GM04503 (cell line): Measurements from ENCODE around the gene IQCM.
A peak's percentile ranks its signal among the peaks of the same experiment; 100 is the strongest.

ENCODE experiments used
- DNase-seq: peaks from one replicate; pipeline ENCODE4 v3.0.0-alpha.2; 2012; ENCODE audit warnings: low read depth

The IQCM gene

DNA sequence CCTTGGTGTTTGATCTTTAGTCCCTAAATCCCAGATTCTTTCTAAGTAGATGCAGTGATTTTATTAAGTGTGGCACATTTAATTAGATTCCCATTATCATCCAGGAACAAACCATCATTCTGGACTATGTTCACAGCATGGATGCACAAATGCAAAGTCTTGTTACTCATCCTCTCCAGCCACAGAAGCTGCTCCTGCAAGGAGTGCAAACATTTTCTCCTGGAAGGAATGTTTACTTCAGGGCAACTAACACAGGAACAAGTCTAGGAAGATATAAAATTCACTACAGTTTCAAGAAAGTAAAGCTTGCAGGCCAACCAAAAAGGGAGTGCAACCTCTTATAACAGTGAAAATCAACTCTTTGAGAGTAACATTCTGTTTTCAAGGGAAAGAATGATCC is 106.0 kb downstream of the IQCM start:
- DNase-seq = no peak

DNA sequence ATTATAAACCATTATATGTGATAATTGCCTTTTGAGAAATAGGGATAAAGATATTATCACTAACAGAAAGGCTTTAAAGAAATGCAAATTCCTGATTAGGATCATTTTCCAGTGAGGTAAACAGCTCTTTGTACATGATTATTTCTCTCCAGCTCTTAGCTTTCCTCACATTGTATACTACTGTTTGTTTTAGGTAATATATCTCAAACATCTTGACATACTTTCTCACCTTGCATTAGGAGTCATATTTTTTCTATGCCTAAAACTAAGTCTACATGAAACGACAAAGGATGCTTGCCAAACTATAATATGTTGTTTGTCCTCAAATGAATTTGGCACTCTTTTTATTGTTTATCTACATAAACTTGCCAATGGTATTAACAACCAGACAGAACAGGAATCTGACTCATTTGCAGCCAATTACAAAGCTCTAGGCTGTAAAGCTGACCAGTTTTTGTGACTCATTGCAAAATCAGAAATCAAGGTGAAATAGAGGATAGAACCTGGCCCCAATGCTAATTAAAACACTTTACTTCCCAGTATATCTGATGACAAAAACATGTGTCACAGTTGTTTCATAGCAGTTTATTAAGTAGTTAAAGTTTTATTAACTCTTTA is 107.0 kb downstream of the IQCM start:
- DNase-seq = peak; percentile 28

DNA sequence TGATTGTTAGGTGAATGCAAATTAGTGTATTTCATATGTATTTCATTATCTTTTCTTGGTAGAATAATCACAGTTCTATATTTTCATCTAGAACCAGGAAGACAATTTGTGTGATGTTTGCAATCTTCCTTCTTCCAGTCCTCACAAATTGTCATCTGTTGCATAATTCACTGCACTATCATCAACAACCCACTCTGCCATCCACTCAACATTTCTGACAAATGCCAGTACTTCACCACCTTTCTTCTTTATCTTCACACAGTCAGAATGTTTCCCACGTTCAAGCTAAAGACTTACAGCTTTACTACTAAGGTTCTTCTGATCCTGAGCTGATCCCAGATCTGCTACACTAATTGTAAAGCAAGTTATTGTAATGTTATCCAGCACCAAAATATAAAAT is 107.8 kb downstream of the IQCM start:
- DNase-seq = no peak

DNA sequence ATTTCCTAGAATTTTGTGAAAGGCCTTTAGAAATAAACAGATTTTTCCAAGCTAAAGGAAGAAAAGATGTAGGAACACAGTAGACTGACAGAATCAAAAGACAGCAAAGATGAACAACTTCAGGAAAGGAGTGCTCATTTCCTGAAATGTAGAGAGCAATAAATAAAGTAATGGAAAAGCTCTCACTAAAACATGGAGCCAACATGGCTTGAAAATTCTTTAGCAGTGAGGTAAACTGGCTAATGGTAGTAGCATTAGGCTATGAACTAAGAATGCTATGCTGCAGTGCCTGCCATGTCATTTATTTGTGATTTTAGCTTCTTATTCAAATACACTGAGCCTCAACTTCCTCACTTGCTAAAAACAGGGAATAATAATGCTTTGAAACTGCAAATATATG is 108.7 kb downstream of the IQCM start:
- peak; percentile 24 for DNase-seq

DNA sequence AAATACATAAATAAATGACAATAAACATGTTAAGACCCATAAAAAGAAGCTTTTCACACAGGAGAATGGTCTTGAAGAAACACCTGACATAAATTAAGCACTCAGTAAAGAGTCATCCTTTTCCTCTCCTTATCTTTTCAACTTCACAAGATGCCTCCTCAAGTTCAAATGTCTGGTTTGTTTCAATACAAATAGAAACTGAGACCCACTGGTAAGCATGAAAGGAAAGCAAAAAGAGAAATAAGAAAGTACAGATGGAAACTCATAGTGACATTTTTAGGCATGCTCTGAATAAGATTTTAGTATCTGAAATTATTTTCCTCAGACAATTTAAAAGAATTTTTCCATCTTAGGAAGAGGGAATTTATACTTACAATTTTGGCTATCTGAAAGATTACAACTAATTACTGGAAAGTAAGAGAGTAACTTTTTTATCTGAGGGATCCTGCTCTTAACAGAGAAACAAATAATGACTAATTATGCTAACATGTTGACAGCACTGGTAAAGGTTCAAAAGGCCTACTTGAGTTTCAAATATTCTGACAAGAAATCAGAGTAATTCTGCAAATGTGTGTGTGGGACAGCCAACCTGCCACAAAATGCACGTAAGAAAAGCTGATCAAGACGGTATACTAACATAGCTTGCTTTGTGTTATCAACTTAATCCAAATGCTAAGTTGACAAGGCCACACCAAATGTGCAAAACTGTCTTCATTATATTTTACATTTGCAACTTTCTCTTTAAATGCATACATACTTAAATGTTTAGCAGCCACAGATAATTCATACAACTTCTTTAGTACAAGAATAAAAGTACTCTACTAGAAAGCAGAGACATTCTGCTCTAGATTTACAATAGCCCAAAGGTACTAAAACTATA is 113.0 kb downstream of the IQCM start:
- no peak for DNase-seq

DNA sequence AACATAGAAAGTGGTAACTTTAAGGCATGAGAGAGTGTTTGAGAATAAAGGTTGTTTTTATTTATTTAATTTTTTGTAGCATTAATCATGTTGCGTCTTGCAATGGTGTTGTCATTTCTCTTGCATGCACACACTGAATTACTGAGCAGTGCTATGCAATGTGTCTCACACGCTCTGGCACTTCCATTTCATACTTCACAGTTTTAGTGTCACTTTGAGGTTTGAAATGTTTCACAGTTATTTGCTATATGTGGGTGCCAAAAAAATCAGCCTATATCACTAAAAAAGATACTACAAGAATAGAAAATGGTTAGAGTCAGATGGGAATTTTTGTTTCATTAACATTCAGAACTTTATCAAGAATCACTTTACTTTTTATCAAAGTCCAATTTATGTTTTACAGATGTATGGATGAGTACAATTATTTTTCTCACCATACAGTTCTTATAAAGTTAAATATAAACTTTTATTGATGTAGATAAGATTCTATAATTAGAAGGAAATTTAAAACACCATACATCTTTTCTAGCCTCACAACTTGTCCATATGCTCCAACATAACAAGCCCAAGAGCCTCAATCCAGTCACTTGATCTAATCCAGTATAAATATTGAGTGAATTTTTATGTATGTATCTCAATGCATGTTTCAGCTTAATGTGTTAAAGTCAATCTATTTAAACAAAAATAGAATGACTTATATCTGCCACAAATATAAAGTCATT is 114.0 kb downstream of the IQCM start:
- DNase-seq = no peak

DNA sequence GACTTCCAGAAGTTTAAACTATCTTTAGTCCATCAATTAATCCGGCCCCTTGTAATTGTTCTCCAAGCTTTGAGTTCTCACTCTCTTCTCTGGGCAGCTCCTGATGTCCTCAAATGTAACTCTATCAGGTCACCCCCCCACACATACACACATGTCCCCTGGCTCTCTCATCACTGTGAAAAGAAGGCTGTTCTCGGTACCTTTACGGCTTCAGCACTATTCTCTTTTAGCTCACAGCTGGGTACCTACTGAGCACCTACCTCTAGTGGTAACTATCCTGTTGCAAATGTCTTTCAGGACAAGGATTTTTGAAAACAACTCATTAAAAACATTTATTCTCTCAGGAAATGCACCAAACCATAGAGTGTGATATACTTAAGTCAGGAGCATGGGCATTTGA is 115.4 kb downstream of the IQCM start:
- DNase-seq = no peak

DNA sequence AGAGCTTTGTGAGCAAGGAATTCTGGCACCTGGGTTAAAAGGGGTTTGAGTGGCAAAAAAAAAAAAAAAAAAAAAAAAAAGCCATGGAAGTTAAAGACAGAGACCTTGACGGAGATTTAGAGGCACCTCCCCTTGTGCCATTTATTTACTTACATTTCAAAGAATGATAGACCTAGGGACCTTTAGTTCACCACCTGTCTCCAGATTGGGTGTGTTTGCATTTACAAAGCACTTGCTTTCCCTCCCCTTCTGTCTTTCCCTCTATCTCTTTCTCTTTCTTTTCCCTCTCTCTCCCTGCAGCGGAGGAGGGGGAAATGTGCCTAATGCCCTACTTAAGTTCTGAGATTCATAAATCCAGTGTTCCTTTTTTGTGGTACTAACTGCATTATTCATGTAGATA is 116.0 kb downstream of the IQCM start:
- DNase-seq = no peak

DNA sequence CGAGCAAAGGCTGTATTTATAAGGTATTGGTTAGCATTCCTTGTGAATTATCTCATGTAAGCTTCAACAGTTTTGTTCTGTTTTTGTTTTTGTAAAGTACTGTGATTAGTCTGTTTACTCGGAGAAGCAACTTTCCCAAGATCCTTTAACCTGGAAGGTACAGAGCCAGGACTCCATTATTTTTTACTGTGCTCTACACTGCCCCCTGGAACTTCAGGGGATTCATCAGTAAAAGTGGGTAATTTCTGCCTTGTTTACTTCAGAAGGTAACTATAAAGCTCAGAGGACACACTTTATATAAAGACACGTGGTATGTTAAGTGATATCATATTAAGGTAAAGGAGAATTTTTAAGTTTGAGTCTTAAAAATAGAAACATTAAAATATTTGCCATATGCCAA is 124.9 kb downstream of the IQCM start:
- DNase-seq = no peak

DNA sequence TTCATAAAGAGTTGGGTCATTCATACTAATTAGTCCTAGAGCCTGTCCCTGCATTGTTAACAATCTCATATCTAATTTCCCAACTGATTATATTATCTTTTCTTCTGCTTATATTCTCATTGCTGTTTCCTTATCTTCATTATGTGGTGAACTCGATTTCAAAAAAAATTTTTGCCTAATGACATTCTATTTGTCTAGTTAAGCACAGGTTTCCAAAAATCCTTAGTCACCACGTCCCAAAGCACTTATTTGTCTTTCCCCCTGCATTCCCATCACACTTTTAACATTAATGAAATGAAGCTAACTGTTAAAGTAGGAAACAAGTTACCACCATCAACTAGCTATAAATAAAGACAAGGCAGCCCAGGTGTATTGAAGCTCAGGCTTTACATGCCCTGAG is 131.1 kb downstream of the IQCM start:
- DNase-seq = no peak

DNA sequence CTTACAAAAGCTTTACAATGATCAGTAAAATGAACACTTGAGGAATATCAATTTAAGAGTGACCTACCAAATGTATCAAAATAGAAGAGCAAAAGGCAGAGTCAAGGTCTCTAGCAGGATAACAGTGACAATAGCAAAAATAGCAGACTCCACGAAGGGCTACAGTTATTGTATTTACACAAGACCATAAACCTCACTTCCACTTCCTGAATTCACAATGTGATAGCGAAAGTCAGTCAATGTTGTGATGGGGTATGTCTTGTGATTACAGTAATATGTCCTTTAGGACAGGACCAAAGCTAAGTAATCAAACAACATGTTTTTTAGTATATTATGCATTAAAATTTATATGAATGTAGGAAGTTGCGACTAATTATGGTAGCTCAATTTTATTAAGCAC is 139.6 kb downstream of the IQCM start:
- no peak for DNase-seq

DNA sequence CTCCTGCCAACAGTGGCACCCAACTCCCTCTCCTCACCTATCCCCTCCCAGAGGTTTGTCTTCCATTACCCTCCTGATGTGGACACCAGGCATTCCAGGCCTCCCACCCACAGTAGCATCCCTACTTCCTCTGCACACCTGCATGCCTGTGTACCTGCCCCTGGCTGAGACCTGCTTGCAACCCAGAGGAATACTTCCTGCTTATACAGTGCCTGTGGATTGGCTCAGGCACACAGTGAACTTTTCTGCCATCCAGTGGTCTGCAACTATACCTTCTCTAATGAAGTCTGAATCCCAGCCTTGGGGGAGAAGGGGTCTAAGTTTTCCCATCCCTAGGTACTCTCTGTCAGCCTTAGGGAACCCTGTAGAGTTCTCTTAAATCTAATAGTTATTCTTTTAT is 169.9 kb downstream of the IQCM start:
- no peak for DNase-seq

DNA sequence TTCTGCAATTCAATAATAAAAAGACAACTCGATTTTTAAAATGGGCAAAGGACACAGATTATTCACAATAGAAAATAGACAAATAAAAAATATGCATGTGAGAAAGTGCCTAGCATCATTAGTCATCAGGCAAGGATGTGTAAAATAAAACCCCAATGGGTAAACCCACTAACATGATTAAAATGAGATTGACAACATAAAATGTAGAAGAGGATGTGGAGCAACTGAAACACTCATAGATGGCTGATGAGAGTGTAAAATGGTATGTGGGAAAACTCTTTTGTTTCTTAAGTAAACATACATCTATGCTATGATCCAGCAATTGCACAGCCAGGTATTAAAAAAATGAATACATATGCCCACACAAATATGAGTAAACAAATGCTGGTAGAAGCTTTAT is 177.6 kb downstream of the IQCM start:
- peak; percentile 55 for DNase-seq

DNA sequence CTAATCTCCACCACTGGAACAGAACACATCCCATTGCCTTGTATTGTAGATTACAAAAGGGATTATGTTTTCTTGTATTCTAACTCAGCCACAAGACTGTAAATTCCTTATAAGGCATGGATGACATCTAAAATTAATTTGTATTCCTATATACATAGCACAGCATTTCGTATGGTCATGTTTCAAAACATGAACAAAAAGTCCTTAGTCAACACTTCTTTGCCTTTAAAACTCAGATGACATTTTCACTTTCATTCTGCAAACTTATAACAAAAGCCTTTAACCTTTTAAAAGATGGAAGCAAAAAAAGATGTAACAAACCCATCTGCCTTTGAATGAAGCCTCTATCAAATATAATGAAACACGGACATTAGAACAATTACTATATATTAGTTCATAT is 181.3 kb downstream of the IQCM start:
- no peak for DNase-seq

DNA sequence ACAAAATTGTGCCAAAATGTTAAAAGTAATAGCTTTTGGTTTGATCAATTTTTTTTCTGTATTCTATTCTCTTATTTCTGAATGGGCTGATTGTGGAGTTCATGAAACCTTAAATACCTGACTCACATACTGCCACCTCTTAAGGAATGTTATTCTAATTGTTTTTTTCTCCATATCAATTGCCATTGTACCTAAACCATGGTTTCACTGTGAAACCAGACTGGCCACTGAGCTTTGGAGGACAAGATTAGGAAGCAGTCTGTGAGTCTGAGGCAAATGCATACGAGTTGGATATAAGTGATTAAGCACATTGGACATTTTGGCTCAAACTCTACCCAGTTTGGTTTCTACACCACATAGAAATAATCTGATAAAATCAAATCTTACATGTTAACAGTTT is 184.0 kb downstream of the IQCM start:
- no peak for DNase-seq

DNA sequence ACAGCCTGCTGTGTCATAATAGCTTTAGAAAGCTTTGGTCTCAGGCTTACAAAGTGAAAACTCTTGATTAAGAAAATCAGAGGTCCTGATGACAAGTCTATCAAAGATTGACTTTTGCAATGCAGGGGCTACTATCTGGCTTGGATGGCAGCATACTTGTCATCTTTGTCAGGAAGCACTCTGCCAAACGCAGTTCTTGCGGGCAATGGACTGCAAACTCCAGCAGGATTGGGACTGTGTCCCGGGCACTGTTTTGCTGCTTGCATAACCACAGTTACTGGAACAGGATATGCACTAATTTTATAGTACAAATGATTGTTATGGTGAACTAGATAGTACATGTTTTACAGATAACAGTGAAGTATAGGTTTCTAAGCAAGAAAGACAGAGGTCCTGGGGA is 185.6 kb downstream of the IQCM start:
- no peak for DNase-seq

DNA sequence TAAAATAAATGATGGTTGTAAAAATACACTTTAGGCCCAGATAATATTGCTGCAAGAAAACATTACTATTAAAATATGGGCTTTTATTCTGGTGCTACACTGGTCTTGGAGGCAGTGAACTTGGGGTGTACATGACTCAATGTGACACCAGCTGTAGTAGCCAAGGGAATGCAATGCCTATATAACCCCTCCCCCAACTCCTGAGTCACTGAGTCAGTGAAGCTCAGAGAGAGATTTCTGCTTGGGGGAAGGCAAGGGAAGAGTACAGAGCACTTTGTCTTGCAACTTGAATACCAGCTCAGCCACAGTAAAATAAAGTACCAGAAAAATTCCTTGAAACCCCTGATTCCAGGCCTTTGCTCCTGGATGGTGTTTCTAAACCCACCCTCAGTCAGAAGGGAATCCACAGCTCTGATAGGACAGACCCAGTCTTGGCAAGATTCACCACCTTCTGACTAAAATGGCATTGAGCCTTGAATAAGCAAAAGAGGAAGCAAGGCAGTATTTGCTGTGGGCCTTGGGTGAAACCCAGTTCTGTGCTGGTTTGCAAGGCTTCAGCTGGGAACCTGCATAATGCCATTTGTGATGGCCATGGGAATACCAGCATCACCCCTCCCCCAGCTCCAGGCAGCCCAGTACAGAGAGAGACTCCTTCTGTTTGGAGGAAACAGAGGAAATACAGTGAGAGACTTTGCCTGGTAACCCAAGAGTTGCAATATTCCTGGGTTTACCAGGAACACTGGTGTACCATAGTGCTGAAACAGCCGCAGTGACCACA is 209.9 kb downstream of the IQCM start:
- peak; percentile 25 for DNase-seq

DNA sequence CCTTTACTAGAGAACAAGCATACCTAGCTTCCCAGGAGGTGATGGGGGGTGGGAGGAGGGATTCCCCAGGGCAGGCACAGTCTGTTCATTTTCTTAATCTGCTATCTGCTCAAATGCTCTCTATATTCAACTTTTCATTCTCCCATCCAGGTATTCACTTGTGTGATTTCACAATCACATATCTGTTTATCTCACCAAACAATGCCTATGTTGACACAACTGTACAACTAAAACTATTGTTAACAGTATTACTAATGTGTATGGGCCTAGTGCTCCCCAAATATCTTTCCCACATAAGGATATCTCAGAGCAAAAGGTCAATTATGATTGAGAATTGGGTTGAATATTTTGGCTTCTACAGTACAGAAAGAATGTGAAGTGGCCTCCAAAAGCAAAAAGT is 210.8 kb downstream of the IQCM start:
- DNase-seq = no peak

DNA sequence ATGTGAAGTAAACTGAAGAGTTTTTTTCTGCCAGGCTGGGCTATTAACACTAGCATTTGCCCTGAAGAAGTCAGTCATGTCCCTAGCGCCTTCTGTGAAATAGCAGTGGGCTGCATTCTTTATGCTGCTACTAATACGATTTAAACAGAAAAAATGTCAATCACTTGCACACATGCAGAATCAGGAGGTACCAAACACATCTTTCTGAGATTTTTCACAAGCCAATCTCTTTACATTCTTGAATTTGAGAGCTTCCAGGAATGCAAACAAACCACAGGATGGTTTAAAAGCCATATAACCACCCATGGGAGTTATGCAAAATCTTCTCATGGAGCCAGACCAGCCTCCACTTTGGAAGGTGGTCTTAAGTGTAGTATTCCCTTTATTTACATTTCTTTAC is 220.1 kb downstream of the IQCM start:
- DNase-seq = peak; percentile 8

DNA sequence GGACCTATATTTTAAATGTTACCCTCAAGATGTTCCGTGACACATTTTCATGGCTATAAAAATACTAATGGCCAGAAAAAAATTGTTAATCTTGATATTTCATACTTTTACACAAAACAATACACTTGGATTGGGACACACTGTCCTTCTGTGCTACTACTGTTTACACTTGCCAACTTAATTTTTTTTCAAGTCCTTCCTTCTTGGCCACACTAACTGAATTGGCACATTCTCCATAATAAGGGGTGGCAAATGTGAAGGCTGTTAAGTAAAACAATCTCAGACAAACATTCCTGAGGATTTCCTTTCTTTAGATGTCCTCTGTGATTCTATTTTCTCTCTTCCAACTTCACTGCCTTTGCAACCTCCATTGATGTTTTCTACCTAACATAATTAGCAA is 225.8 kb downstream of the IQCM start:
- no peak for DNase-seq

DNA sequence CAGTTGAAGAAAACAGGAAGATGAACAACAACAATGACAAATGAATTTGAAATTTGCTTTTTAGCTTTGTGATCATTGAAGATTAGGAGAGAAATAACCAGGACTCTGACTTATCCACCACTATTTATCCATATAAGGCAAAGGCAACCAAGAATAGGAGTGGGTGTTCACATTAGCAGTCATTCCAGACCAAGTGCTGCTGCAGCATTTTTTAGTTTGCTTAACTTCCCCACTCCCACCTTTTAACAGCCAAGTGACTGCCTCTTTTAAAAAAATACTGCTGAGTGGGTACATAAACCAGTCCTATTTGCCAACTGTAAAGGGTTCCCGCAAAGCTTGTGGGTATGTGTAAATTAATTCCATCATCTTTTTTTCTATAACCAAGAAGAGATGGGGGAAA is 230.9 kb downstream of the IQCM start:
- no peak for DNase-seq

DNA sequence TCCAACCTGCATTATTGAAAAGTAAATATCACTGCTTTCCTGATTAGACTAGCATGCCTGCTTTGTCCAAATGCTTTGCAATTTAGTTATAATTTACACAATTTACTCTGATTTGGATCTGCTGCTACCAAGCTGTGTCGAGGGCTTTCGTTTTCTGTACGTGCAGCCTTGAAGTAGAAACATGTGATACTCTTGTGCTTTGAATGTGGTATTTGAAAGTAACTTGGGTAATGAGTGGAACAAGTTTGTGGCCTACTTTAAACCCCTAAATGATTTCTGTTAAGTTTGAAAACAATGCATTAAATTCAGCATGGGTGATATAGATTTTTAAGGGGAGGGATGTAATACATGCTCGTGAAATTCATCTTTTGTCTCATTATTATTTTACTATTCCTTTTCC is 240.7 kb downstream of the IQCM start:
- no peak for DNase-seq
